Measurements from ENCODE around the gene POLR2F. TPM values are rescaled to one million over a fixed set of nuclear protein-coding genes. Genes with fewer than 3 reads are reported as not detected.

The POLR2F gene
- total RNA-seq, 1 experiment from 2014 or later: 116 TPM

GRCh38 chr22:37929390-37929789 is 24.1 kb upstream of the POLR2F start:
- no peaks in the 10 kb centered on the region for H3K9me3 Mint-ChIP-seq (ENCODE audit: unreplicated experiment)
- peaks cover 8% of the 10 kb centered on the region for H3K4me1 Mint-ChIP-seq (ENCODE audit: low read depth, unreplicated experiment)
- no peak overlapping the region for H3K4me3 Mint-ChIP-seq (ENCODE audit: unreplicated experiment)
- H3K36me3 Mint-ChIP-seq (ENCODE audit: insufficient read depth, unreplicated experiment): peaks cover 31% of the 10 kb centered on the region
- ChIA-PET POLR2A (no interaction called here), CTCF (no interaction called here)
- H3K27ac Mint-ChIP-seq (ENCODE audit: unreplicated experiment): no peak overlapping the region
- H3K36me3 ChIP-seq (ENCODE audit: control insufficient read depth, insufficient read depth, low read length): no peaks in the 10 kb centered on the region
- no peak for TF ChIP-seq CTCF (IDR thresholded peaks at IDR 0.05; ENCODE audit: insufficient read depth in 1 of 2, low read depth in 1 of 2, low read length in 1 of 2, severe bottlenecking in 1 of 2, unreplicated experiment in 1 of 2)
- no peak overlapping the region for H3K4me3 ChIP-seq (ENCODE audit: low read depth, low read length)
- H3K9me3 ChIP-seq: no peaks in the 10 kb centered on the region
- H3K27me3 Mint-ChIP-seq (ENCODE audit: insufficient read depth, unreplicated experiment): no peaks in the 10 kb centered on the region
- H3K27me3 ChIP-seq (replicated peaks; ENCODE audit: control insufficient read depth, insufficient read depth, low read length): no peaks in the 10 kb centered on the region
- no TSS peak for BruUV-seq (replicated peaks)
- intact Hi-C loops (cut with micrococcal nuclease; ENCODE audit: unreplicated experiment): no loop called here
- DNase-seq: no peak
- H3K4me1 ChIP-seq: no peaks in the 10 kb centered on the region

- Histone ChIP-seq H3K9me3 (no peaks in the 10 kb centered on the region), H3K4me3 (ENCODE audit: low read depth, low read length) (no peak overlapping the region), H3K27me3 (replicated peaks; ENCODE audit: control insufficient read depth, insufficient read depth, low read length) (no peaks in the 10 kb centered on the region), H3K36me3 (ENCODE audit: control insufficient read depth, insufficient read depth, low read length) (no peaks in the 10 kb centered on the region), H3K4me1 (no peaks in the 10 kb centered on the region)
- no peaks in the 10 kb centered on the region for H3K9me3 Mint-ChIP-seq (ENCODE audit: unreplicated experiment)
- peak; percentile 28 to 37 for TF ChIP-seq CTCF (IDR thresholded peaks at IDR 0.05; ENCODE audit: insufficient read depth in 1 of 2, low read depth in 1 of 2, low read length in 1 of 2, severe bottlenecking in 1 of 2, unreplicated experiment in 1 of 2)
- POLR2A ChIA-PET: no interaction called here
- intact Hi-C loops (cut with micrococcal nuclease; ENCODE audit: unreplicated experiment): loop anchor here (5.0 kb wide), 1 partner anchor 37 kb away; no protein-coding TSS in a partner anchor
- DNase-seq: peak in 1 of 2 experiments; percentile 41
- CTCF ChIA-PET: interaction anchor here (0.5 to 1.7 kb wide), 2 partner anchors 17 to 43 kb away, joined by 5 read pairs; no protein-coding TSS in a partner anchor
- H3K27ac Mint-ChIP-seq (ENCODE audit: unreplicated experiment): no peak overlapping the region
- no TSS peak for BruUV-seq (replicated peaks)
- H3K36me3 Mint-ChIP-seq (ENCODE audit: insufficient read depth, unreplicated experiment): peaks cover 30% of the 10 kb centered on the region
- peaks cover 8% of the 10 kb centered on the region for H3K4me1 Mint-ChIP-seq (ENCODE audit: low read depth, unreplicated experiment)
- H3K27me3 Mint-ChIP-seq (ENCODE audit: insufficient read depth, unreplicated experiment): no peaks in the 10 kb centered on the region
- no peak overlapping the region for H3K4me3 Mint-ChIP-seq (ENCODE audit: unreplicated experiment)
Measured at GRCh38 chr22:37930270-37930951, 23.1 kb upstream of the POLR2F start.

- Histone ChIP-seq H3K9me3 (no peaks in the 10 kb centered on the region), H3K27me3 (replicated peaks; ENCODE audit: control insufficient read depth, insufficient read depth, low read length) (no peaks in the 10 kb centered on the region), H3K36me3 (ENCODE audit: control insufficient read depth, insufficient read depth, low read length) (no peaks in the 10 kb centered on the region), H3K4me1 (no peaks in the 10 kb centered on the region), H3K4me3 (ENCODE audit: low read depth, low read length) (no peak overlapping the region)
- POLR2A ChIA-PET: no interaction called here
- intact Hi-C loops (cut with micrococcal nuclease; ENCODE audit: unreplicated experiment): loop anchor here (5.0 kb wide), 1 partner anchor 36 kb away; no protein-coding TSS in a partner anchor
- TF ChIP-seq CTCF (IDR thresholded peaks at IDR 0.05; ENCODE audit: insufficient read depth in 1 of 2, low read depth in 1 of 2, low read length in 1 of 2, severe bottlenecking in 1 of 2, unreplicated experiment in 1 of 2): no peak
- Mint-ChIP-seq H3K27me3 (ENCODE audit: insufficient read depth, unreplicated experiment) (no peaks in the 10 kb centered on the region), H3K4me1 (ENCODE audit: low read depth, unreplicated experiment) (peaks cover 8% of the 10 kb centered on the region), H3K36me3 (ENCODE audit: insufficient read depth, unreplicated experiment) (peaks cover 35% of the 10 kb centered on the region), H3K9me3 (ENCODE audit: unreplicated experiment) (no peaks in the 10 kb centered on the region), H3K27ac (ENCODE audit: unreplicated experiment) (no peak overlapping the region), H3K4me3 (ENCODE audit: unreplicated experiment) (no peak overlapping the region)
- no TSS peak for BruUV-seq (replicated peaks)
- no peak for DNase-seq
- CTCF ChIA-PET: interaction anchor here (0.5 to 1.7 kb wide), 3 partner anchors 17 to 121 kb away, joined by 3 to 5 read pairs (median 5); no protein-coding TSS in a partner anchor
Measured at GRCh38 chr22:37930952-37931440, 22.5 kb upstream of the POLR2F start.

Measured in Caco-2 (cell line).